Measurements from ENCODE around the gene TMEM147.
"Not testable (repeated sequence)": the region's sequence is repeated elsewhere in the genome, so short reads cannot be mapped to it uniquely, and the experiment has no call there.

The TMEM147 gene

GRCh38 chr19:35565016-35565856 is 19.8 kb downstream of the TMEM147 start:
- DNase-seq: no peak

- no peak for DNase-seq
Observed at GRCh38 chr19:35566738-35567137, 21.3 kb downstream of the TMEM147 start.

GRCh38 chr19:35569281-35569781 is 23.9 kb downstream of the TMEM147 start:
- no peak for DNase-seq

- no peak for DNase-seq
Observed at GRCh38 chr19:35571406-35571965, 26.1 kb downstream of the TMEM147 start.

DNA sequence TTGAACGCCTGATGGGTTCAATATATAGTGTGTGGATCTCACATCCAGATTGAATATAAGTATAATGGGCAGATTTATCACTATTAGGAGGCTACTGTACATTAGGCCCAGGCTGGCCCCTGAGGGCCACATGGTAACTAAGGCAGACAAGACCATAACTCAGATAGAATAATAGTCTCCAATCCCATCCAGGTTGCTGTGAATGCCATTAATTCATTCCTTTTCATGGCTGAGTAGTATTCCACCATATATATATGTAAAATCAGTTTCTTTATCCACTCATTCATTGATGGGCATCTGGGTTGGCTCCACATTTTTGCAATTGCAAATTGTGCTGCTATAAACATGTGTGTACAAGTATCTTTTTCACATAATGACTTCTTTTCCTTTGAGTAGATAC is 32.5 kb downstream of the TMEM147 start:
- DNase-seq: no peak

- no peak for DNase-seq
Observed at GRCh38 chr19:35578707-35579106, 33.3 kb downstream of the TMEM147 start.

DNA sequence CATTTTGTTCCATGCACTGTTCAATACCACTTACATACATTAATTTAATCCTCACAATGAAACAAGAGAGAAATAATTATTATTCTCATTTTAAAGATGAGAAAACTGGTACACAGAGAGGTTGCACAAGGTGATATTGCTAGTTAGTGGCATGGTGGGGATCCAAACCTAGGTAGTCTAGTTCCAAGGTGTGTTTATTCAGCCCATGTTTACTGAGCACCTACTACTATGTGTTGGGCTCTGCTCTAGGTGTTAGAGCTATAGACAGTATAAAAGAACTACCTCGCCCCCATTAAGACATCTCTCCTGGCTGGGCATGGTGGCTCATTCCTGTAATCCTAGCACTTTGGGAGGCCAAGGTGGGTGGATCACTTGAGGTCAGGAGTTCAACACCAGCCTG is 37.3 kb downstream of the TMEM147 start:
- no peak for DNase-seq

DNA sequence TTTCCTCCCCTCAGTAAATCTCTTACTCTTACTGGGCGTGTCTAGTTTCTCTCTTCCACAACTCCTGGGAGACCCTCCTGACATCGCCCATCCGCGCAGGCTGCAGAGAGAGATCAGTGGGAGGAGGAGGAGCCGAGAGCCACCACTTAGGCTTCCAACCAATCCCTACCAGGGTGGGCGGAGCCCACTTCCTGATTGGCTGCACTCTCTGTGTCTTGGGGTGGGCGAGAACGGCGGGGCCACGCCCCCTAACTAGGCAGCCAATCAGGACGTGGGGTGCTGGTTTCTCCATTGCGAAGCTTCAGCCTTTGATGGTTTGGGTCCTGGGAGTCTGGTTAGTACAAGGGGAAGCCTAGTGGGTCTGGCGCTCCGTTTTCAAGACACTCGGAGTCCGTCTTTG is 40.4 kb downstream of the TMEM147 start, which contains the start of gene PMIS2:
Gene PMIS2 (plus strand): TSS at position 326 of the 400 bp plus-strand sequence. CDS start 87 bp downstream, outside the sequence.
- DNase-seq: no peak

DNA sequence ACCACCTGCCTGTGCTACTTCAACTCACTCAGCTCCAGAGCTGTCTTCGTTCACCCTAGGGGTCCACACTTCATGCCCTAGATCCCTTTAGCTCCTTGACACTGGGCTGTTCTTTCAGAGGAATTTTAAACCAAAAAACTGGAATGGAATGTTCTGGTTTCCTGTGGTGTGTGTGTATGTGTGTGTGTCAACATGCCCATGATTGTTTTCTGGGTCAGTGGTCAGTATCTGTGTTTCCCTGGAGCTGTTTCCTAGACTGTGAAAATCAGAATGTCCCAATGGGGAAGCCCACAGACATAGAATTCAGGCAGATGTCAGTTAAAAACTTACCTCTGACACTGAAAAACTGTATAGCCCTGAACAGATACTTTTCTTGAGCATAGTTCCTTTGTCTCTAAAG is 41.9 kb downstream of the TMEM147 start:
- DNase-seq: no peak

GRCh38 chr19:35590875-35591274 is 45.4 kb downstream of the TMEM147 start:
- no peak for DNase-seq

GRCh38 chr19:35592226-35592625 is 46.8 kb downstream of the TMEM147 start:
- no peak for DNase-seq

DNA sequence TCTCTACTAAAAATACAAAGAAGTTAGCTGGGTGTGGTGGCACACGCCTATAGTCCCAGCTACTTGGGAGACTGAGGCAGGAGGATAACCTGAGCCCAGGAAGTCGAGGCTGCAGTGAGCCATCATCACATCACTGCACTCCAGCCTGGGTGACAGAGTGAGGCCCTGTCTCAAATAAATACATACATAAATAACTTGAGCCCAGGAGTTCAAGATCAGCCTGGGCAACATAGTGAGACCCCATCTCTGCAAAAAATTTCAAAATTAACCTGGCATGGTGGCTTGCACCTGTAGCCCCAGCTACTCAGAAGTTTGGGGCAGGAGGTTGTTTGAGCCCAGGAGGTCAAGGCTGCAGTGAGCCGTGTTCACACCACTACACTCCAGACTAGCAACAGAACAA is 49.6 kb downstream of the TMEM147 start:
- not testable (repeated sequence) for DNase-seq

GRCh38 chr19:35595928-35596327 is 50.5 kb downstream of the TMEM147 start:
- DNase-seq: no peak

DNA sequence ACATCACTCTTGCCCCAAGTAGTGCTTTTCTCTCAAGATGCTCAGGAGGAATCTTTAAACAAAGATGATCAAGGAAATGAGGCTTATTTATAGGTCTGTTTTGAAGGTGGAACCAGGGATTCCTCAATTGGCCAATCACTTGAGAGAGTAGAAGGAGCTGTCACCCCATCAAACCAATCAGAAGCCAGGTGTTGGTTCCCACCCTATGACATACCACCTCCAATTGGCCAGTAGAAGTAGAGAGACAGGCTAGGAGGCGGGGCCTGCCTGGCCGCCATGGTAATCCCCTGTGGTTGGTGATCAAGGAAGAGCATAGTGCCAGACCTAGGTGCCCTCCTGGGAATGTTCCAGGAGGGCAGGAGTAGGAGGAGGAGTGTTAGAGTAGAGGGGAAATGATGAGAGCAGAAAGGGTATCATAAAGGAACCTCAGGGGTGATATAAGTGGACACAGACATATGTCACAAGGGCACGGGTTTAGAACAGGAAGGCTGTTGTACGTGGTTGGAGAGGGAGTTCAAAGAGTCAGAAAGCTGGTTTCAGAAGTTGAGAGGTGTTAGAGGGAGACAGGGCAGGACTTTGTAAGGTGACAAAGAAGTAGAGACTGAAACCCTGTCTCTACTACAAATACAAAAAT is 51.1 kb downstream of the TMEM147 start:
- no peak for DNase-seq

Data from femur (tissue), 1 donor.